Peyer's patch (tissue), 4 donors: ENCODE results near the gene HEPN1.

Experiments used
- POLR2A ChIP-seq, 2 donors: fragments of 450-650 bp; IDR thresholded peaks; one replicate each; pipeline ENCODE4 v1.5.1; 2017; ENCODE audit warnings: antibody characterized with exemption in 2 of 2, mild to moderate bottlenecking in 2 of 2, moderate library complexity in 2 of 2
- TF ChIP-seq, protein P1 (sequence below), 6 experiments: fragments of 450-650 bp in 4 of 6; fragments of 200-600 bp in 2 of 6; sonication (generic) in 1 of 6; IDR thresholded peaks; one replicate each; pipeline ENCODE4 v1.5.1; 2017 to 2019; ENCODE audit warnings: antibody characterized with exemption in 6 of 6, mild to moderate bottlenecking in 3 of 6, moderate library complexity in 1 of 6

DNA sequence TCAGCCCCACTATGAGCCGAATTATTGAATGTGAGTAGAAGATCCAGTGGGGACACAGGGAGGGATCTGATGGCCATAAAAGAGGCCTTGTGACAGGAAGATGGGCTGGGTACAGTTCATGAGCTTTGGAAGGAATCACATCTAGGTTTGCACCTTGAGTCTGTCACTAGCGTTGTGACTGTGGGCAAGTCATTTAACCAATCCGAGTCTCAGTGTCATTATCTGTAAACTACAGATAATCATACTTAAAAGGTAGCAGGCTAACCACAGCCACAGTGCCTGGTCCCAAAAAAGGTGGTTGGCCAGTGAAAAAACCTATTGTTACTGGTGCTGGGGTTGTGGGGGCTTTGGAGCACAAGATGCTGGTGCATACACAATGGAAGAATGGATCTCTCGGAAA lies 3.8 kb downstream of the HEPN1 start:
- TF ChIP-seq, protein P1, sequence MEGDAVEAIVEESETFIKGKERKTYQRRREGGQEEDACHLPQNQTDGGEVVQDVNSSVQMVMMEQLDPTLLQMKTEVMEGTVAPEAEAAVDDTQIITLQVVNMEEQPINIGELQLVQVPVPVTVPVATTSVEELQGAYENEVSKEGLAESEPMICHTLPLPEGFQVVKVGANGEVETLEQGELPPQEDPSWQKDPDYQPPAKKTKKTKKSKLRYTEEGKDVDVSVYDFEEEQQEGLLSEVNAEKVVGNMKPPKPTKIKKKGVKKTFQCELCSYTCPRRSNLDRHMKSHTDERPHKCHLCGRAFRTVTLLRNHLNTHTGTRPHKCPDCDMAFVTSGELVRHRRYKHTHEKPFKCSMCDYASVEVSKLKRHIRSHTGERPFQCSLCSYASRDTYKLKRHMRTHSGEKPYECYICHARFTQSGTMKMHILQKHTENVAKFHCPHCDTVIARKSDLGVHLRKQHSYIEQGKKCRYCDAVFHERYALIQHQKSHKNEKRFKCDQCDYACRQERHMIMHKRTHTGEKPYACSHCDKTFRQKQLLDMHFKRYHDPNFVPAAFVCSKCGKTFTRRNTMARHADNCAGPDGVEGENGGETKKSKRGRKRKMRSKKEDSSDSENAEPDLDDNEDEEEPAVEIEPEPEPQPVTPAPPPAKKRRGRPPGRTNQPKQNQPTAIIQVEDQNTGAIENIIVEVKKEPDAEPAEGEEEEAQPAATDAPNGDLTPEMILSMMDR (IDR thresholded peaks at IDR 0.05): no peak
- TF ChIP-seq POLR2A (IDR thresholded peaks at IDR 0.05): no peak
